Peyer's patch (tissue), 4 donors: ENCODE measurements around the gene CARMIL1.

Experiments used
- POLR2A ChIP-seq, 2 donors: fragments of 450-650 bp; IDR thresholded peaks; one replicate each; pipeline ENCODE4 v1.5.1; 2017; ENCODE audit warnings: antibody characterized with exemption in 2 of 2, mild to moderate bottlenecking in 2 of 2, moderate library complexity in 2 of 2
- TF ChIP-seq, protein P1 (sequence below), 6 experiments: fragments of 450-650 bp in 4 of 6; fragments of 200-600 bp in 2 of 6; sonication (generic) in 1 of 6; IDR thresholded peaks; one replicate each; pipeline ENCODE4 v1.5.1; 2017 to 2019; ENCODE audit warnings: antibody characterized with exemption in 6 of 6, mild to moderate bottlenecking in 3 of 6, moderate library complexity in 1 of 6

DNA sequence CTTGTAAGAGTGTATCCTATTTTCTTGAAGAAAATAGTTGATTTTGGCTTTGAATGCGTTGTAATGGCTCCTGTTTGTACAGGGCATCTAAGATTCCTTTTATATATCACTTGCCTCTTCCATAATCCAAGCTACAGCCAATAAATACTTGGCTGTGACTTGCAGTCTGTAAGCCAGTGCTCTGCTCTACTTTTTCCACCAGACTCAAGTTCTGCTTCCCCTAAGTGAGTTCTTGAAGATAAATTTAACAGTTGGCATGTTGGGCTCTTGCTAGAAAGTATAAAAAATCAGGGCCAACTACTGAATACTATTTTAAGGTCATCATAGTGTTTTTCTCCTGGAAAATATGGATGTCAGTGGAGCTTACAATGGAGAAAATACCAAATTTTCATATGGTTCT lies 336.3 kb downstream of the CARMIL1 start:
- TF ChIP-seq, protein P1, sequence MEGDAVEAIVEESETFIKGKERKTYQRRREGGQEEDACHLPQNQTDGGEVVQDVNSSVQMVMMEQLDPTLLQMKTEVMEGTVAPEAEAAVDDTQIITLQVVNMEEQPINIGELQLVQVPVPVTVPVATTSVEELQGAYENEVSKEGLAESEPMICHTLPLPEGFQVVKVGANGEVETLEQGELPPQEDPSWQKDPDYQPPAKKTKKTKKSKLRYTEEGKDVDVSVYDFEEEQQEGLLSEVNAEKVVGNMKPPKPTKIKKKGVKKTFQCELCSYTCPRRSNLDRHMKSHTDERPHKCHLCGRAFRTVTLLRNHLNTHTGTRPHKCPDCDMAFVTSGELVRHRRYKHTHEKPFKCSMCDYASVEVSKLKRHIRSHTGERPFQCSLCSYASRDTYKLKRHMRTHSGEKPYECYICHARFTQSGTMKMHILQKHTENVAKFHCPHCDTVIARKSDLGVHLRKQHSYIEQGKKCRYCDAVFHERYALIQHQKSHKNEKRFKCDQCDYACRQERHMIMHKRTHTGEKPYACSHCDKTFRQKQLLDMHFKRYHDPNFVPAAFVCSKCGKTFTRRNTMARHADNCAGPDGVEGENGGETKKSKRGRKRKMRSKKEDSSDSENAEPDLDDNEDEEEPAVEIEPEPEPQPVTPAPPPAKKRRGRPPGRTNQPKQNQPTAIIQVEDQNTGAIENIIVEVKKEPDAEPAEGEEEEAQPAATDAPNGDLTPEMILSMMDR (IDR thresholded peaks at IDR 0.05) = no peak
- TF ChIP-seq POLR2A (IDR thresholded peaks at IDR 0.05) = no peak
